BE2C (cell line): ENCODE measurements around the gene MAN2A1.

Experiments used
- DNase-seq: peaks from one replicate; pipeline ENCODE4 v3.0.0-alpha.2; 2020
- H3K27me3 ChIP-seq: fragments of 250-450 bp; sonication (Bioruptor Pico); 2 replicates; pipeline ENCODE4 v1.5.1; 2020; ENCODE audit warnings: mild to moderate bottlenecking
- H3K36me3 ChIP-seq: fragments of 250-450 bp; sonication (Bioruptor Pico); 2 replicates; pipeline ENCODE4 v1.5.1; 2020; ENCODE audit warnings: mild to moderate bottlenecking
- H3K4me1 ChIP-seq: fragments of 250-450 bp; sonication (Bioruptor Pico); 2 replicates; pipeline ENCODE4 v1.5.1; 2020
- H3K4me3 ChIP-seq: 2 replicates; pipeline ENCODE4 v1.5.1; 2011; ENCODE audit warnings: low read depth, low read length
- H3K9me3 ChIP-seq: fragments of 250-450 bp; sonication (Bioruptor Pico); 2 replicates; pipeline ENCODE4 v1.5.1; 2020
- TF ChIP-seq, protein P1 (sequence below): IDR thresholded peaks from 2 replicates; pipeline ENCODE4 v1.5.1; 2012; ENCODE audit warnings: mild to moderate bottlenecking, low read depth, low read length

Gene MAN2A1

DNA sequence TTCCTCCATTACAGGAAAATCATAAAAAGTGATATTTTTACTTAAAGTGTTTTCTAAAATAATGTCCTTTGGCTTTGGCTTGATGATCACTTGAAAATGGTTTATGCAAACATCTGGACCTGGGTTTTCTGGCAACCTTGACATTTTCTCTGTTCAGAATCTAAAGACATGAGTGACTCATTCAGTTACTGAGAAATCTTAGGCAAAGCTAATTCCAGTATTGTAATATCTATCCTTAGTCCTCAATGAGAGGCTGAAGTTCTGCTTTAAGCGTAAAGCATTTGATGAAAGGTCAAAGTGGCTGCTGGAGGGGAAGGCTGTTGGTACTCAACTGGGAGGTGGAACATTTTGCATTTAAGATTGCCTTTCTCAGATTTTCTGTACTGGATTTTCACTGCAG is 2.3 kb downstream of the MAN2A1 start:
- TF ChIP-seq, protein P1, sequence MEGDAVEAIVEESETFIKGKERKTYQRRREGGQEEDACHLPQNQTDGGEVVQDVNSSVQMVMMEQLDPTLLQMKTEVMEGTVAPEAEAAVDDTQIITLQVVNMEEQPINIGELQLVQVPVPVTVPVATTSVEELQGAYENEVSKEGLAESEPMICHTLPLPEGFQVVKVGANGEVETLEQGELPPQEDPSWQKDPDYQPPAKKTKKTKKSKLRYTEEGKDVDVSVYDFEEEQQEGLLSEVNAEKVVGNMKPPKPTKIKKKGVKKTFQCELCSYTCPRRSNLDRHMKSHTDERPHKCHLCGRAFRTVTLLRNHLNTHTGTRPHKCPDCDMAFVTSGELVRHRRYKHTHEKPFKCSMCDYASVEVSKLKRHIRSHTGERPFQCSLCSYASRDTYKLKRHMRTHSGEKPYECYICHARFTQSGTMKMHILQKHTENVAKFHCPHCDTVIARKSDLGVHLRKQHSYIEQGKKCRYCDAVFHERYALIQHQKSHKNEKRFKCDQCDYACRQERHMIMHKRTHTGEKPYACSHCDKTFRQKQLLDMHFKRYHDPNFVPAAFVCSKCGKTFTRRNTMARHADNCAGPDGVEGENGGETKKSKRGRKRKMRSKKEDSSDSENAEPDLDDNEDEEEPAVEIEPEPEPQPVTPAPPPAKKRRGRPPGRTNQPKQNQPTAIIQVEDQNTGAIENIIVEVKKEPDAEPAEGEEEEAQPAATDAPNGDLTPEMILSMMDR, result no peak
- no peaks in the 10 kb centered on the region for H3K36me3 ChIP-seq
- no peak overlapping the region for H3K4me3 ChIP-seq
- no peak for DNase-seq
- H3K27me3 ChIP-seq, result no peaks in the 10 kb centered on the region
- no peaks in the 10 kb centered on the region; the same call in 1 of the 2 replicates for H3K4me1 ChIP-seq
- H3K9me3 ChIP-seq, result no peaks in the 10 kb centered on the region

GRCh38 chr5:109692852-109693251 is 3.1 kb downstream of the MAN2A1 start:
- TF ChIP-seq, protein P1, result no peak
- no peaks in the 10 kb centered on the region for H3K9me3 ChIP-seq
- no peaks in the 10 kb centered on the region; the same call in none of the 2 replicates for H3K4me1 ChIP-seq
- no peaks in the 10 kb centered on the region for H3K27me3 ChIP-seq
- no peak for DNase-seq
- H3K36me3 ChIP-seq, result no peaks in the 10 kb centered on the region
- H3K4me3 ChIP-seq, result no peak overlapping the region

- Histone ChIP-seq H3K27me3 (no peaks in the 10 kb centered on the region), H3K4me1 (no peaks in the 10 kb centered on the region; the same call in none of the 2 replicates), H3K36me3 (no peaks in the 10 kb centered on the region), H3K4me3 (no peak overlapping the region), H3K9me3 (no peaks in the 10 kb centered on the region)
- TF ChIP-seq, protein P1, result no peak
- DNase-seq, result no peak
Observed at GRCh38 chr5:109693535-109694400, 4.0 kb downstream of the MAN2A1 start.

- H3K36me3 ChIP-seq, result no peaks in the 10 kb centered on the region
- TF ChIP-seq, protein P1, result no peak
- DNase-seq, result no peak
- no peak overlapping the region for H3K4me3 ChIP-seq
- H3K9me3 ChIP-seq, result no peaks in the 10 kb centered on the region
- H3K27me3 ChIP-seq, result no peaks in the 10 kb centered on the region
- H3K4me1 ChIP-seq, result no peaks in the 10 kb centered on the region; the same call in none of the 2 replicates
Observed at GRCh38 chr5:109694451-109694891, 4.7 kb downstream of the MAN2A1 start.

- DNase-seq, result no peak
- no peak overlapping the region for H3K4me3 ChIP-seq
- TF ChIP-seq, protein P1, result no peak
- no peaks in the 10 kb centered on the region for H3K27me3 ChIP-seq
- H3K36me3 ChIP-seq, result no peaks in the 10 kb centered on the region
- no peaks in the 10 kb centered on the region for H3K9me3 ChIP-seq
- no peaks in the 10 kb centered on the region; the same call in none of the 2 replicates for H3K4me1 ChIP-seq
Observed at GRCh38 chr5:109695005-109695926, 5.5 kb downstream of the MAN2A1 start.
